ENCODE results near the gene KRT14. TPM values are rescaled to one million over a fixed set of nuclear protein-coding genes. Genes with fewer than 3 reads are reported as not detected.
"Not testable (repeated sequence)": the region's sequence is repeated elsewhere in the genome, so short reads cannot be mapped to it uniquely, and the experiment has no call there.

KRT14 gene
- total and polyA plus RNA-seq, 2 of the 4 experiments (the other 2 are of a cell fraction), result not detected

GRCh38 chr17:41624208-41625101 lies 37.8 kb upstream of the KRT14 start, which contains the start of gene KRT17 (continued):
- no peak for TF ChIP-seq MAZ (IDR thresholded peaks at IDR 0.05; ENCODE audit: borderline replicate concordance, low read depth, low read length)

- H4K91ac ChIP-seq (ENCODE audit: insufficient read depth, low read depth, low read length); CTCF ChIA-PET; H3K36me3 ChIP-seq (ENCODE audit: control insufficient read depth, insufficient read depth, low read length); H3K4ac ChIP-seq (ENCODE audit: low read depth, low read length); H3K4me3 ChIP-seq (ENCODE audit: insufficient read depth, low read depth, low read length); H3K4me2 ChIP-seq (ENCODE audit: low read depth, low read length); in situ Hi-C loops (cut with MboI; ENCODE audit: low sequenced_read_pairs); H4K8ac ChIP-seq (ENCODE audit: low read depth in 2 of 2, low read length in 2 of 2); DNase-seq; H3K23ac ChIP-seq (ENCODE audit: low read depth, low read length); H3K27ac ChIP-seq (ENCODE audit: insufficient read depth, low read length); H3K9me1 ChIP-seq (ENCODE audit: insufficient read depth, low read length); H2AFZ ChIP-seq (replicated peaks; ENCODE audit: low read length, poor library complexity); dilution Hi-C loops (cut with HindIII; ENCODE audit: low sequenced_read_pairs, unreplicated experiment); H2AK5ac ChIP-seq (ENCODE audit: low read depth, low read length); H2BK120ac ChIP-seq (ENCODE audit: low read depth, low read length); H3K79me1 ChIP-seq (ENCODE audit: low read depth in 1 of 2, low read length in 2 of 2); H4K20me1 ChIP-seq (ENCODE audit: insufficient read depth, low read length); BruUV-seq (replicated peaks); H3K9me3 ChIP-seq (ENCODE audit: control insufficient read depth, insufficient read depth, low read length); H2BK5ac ChIP-seq (ENCODE audit: low read depth, low read length, poor library complexity, severe bottlenecking); H3K18ac ChIP-seq (ENCODE audit: low read depth, low read length); H2AK9ac ChIP-seq (replicated peaks; ENCODE audit: low read depth, low read length, poor library complexity); POLR2A ChIA-PET (ENCODE audit: unreplicated experiment); H3K4me1 ChIP-seq (ENCODE audit: control insufficient read depth, insufficient read depth, low read length); H2BK15ac ChIP-seq (ENCODE audit: low read depth, low read length); H2BK20ac ChIP-seq (ENCODE audit: low read depth, low read length); H3K14ac ChIP-seq (replicated peaks; ENCODE audit: low read depth, low read length); H3K9ac ChIP-seq (ENCODE audit: low read depth, low read length); ATAC-seq (ENCODE audit: low read depth); H4K5ac ChIP-seq (ENCODE audit: low read depth, low read length); H3K56ac ChIP-seq (ENCODE audit: extremely low read depth, insufficient read depth, low read length); intact Hi-C loops (cut with micrococcal nuclease): not testable (repeated sequence)
- peaks cover 24% of the 10 kb centered on the region for H3K27me3 ChIP-seq (ENCODE audit: control insufficient read depth, insufficient read depth, low read length)
- 0% methylated on average over 1 of the region's 10 CpGs; no CpG with 5 or more reads in 1 of the 2 experiments for WGBS, 2 experiments (ENCODE audit: extremely low coverage in 2 of 2, insufficient read length in 1 of 2)
Measured at GRCh38 chr17:41623184-41623861, 36.6 kb upstream of the KRT14 start.

GRCh38 chr17:41622340-41623183 lies 35.9 kb upstream of the KRT14 start:
- ATAC-seq (ENCODE audit: low read depth), result not testable (repeated sequence)

More at GRCh38 chr17:41622340-41623183, 35.9 kb upstream of the KRT14 start:
- CTCF ChIA-PET; DNase-seq; H2BK5ac ChIP-seq (ENCODE audit: low read depth, low read length, poor library complexity, severe bottlenecking); H2BK15ac ChIP-seq (ENCODE audit: low read depth, low read length); H3K56ac ChIP-seq (ENCODE audit: extremely low read depth, insufficient read depth, low read length); H2AFZ ChIP-seq (replicated peaks; ENCODE audit: low read length, poor library complexity); H3K4ac ChIP-seq (ENCODE audit: low read depth, low read length); H3K36me3 ChIP-seq (ENCODE audit: control insufficient read depth, insufficient read depth, low read length); H4K20me1 ChIP-seq (ENCODE audit: insufficient read depth, low read length); in situ Hi-C loops (cut with MboI; ENCODE audit: low sequenced_read_pairs); POLR2A ChIA-PET (ENCODE audit: unreplicated experiment); BruUV-seq (replicated peaks); H3K4me1 ChIP-seq (ENCODE audit: control insufficient read depth, insufficient read depth, low read length); intact Hi-C loops (cut with micrococcal nuclease); H3K79me1 ChIP-seq (ENCODE audit: low read depth in 1 of 2, low read length in 2 of 2); H3K23ac ChIP-seq (ENCODE audit: low read depth, low read length); H3K14ac ChIP-seq (replicated peaks; ENCODE audit: low read depth, low read length); H2BK120ac ChIP-seq (ENCODE audit: low read depth, low read length); dilution Hi-C loops (cut with HindIII; ENCODE audit: low sequenced_read_pairs, unreplicated experiment); H4K5ac ChIP-seq (ENCODE audit: low read depth, low read length); H3K4me2 ChIP-seq (ENCODE audit: low read depth, low read length); H2AK5ac ChIP-seq (ENCODE audit: low read depth, low read length); H2BK20ac ChIP-seq (ENCODE audit: low read depth, low read length); H3K9ac ChIP-seq (ENCODE audit: low read depth, low read length); H3K18ac ChIP-seq (ENCODE audit: low read depth, low read length); H3K27ac ChIP-seq (ENCODE audit: insufficient read depth, low read length); H4K8ac ChIP-seq (ENCODE audit: low read depth in 2 of 2, low read length in 2 of 2); H3K9me1 ChIP-seq (ENCODE audit: insufficient read depth, low read length); H2AK9ac ChIP-seq (replicated peaks; ENCODE audit: low read depth, low read length, poor library complexity); H3K4me3 ChIP-seq (ENCODE audit: insufficient read depth, low read depth, low read length); H4K91ac ChIP-seq (ENCODE audit: insufficient read depth, low read depth, low read length); H3K9me3 ChIP-seq (ENCODE audit: control insufficient read depth, insufficient read depth, low read length): not testable (repeated sequence)
- peaks cover 27% of the 10 kb centered on the region for H3K27me3 ChIP-seq (ENCODE audit: control insufficient read depth, insufficient read depth, low read length)
- 59% methylated on average over 3 of the region's 19 CpGs; no CpG with 5 or more reads in 1 of the 2 experiments for WGBS, 2 experiments (ENCODE audit: extremely low coverage in 2 of 2, insufficient read length in 1 of 2)

All from IMR-90 (cell line).